AG04450 (cell line): ENCODE results near the gene MBD2. TPM values are rescaled to one million over a fixed set of nuclear protein-coding genes. Genes with fewer than 3 reads are reported as not detected.

Experiments
- CTCF ChIA-PET: fragments of 300-600, 350-600 bp; formaldehyde crosslinking; extraction: SDS; loops from one replicate; lab custom pipeline; 2022; ENCODE audit warnings: antibody characterized with exemption, inconsistent platforms; lab: Charles Lee
- POLR2A ChIA-PET: fragments of 350-600 bp; formaldehyde crosslinking; extraction: SDS; loops from one replicate; lab custom pipeline; 2021; ENCODE audit warnings: antibody characterized with exemption, inconsistent platforms; lab: Yijun Ruan, JAX
- DNase-seq: peaks from one replicate; pipeline ENCODE4 v3.0.0-alpha.2; 2011; ENCODE audit warnings: low read depth, low spot score
- H3K27ac ChIP-seq: one replicate; pipeline ENCODE4 v1.5.1; 2012; ENCODE audit warnings: low read depth, low read length, control low read depth
- H3K27me3 ChIP-seq: one replicate; pipeline ENCODE4 v1.6.0; 2012; ENCODE audit warnings: low read length; ENCODE audit not compliant: control insufficient read depth, insufficient read depth
- H3K4me3 ChIP-seq: 2 replicates; pipeline ENCODE4 v1.5.1; 2011; ENCODE audit warnings: mild to moderate bottlenecking, low read depth, low read length, control low read depth
- H3K9me3 ChIP-seq: 2 replicates; pipeline ENCODE4 v1.5.1; 2012; ENCODE audit warnings: low read length; ENCODE audit not compliant: control insufficient read depth, insufficient read depth
- polyA plus RNA-seq: library from polyadenylated mRNA; depleted of rRNA; stranded (reverse); fragments of >200 nt; gene quantifications from 2 replicates; pipeline ENCODE4 v1.2.3, GENCODE V29; 2011
- TF ChIP-seq, protein P1 (sequence below): IDR thresholded peaks from 2 replicates; pipeline ENCODE4 v1.5.1; 2011; ENCODE audit warnings: low read depth, low read length, control low read depth, inconsistent platforms

The MBD2 gene
- polyA plus RNA-seq, 1 experiment = 30.6 TPM

- Histone ChIP-seq H3K4me3 (no peak overlapping the region), H3K27me3 (peaks cover 2% of the 10 kb centered on the region), H3K27ac (no peak overlapping the region), H3K9me3 (peaks cover under 1% of the 10 kb centered on the region; the same call in 1 of the 2 replicates)
- TF ChIP-seq, protein P1, sequence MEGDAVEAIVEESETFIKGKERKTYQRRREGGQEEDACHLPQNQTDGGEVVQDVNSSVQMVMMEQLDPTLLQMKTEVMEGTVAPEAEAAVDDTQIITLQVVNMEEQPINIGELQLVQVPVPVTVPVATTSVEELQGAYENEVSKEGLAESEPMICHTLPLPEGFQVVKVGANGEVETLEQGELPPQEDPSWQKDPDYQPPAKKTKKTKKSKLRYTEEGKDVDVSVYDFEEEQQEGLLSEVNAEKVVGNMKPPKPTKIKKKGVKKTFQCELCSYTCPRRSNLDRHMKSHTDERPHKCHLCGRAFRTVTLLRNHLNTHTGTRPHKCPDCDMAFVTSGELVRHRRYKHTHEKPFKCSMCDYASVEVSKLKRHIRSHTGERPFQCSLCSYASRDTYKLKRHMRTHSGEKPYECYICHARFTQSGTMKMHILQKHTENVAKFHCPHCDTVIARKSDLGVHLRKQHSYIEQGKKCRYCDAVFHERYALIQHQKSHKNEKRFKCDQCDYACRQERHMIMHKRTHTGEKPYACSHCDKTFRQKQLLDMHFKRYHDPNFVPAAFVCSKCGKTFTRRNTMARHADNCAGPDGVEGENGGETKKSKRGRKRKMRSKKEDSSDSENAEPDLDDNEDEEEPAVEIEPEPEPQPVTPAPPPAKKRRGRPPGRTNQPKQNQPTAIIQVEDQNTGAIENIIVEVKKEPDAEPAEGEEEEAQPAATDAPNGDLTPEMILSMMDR = no peak
- CTCF ChIA-PET = no interaction called here
- POLR2A ChIA-PET = no interaction called here
- no peak for DNase-seq
These were observed 23.2 kb upstream of the MBD2 start for GRCh38 chr18:54247511-54248175.

GRCh38 chr18:54242327-54242726 lies 17.9 kb upstream of the MBD2 start:
- H3K27me3 ChIP-seq = peaks cover 2% of the 10 kb centered on the region
- ChIA-PET POLR2A (interaction anchor here (0.6 kb wide), 1 partner anchor 27 kb away, joined by 5 read pairs; the partner anchor contains the start of gene POLI), CTCF (no interaction called here)
- TF ChIP-seq, protein P1 = no peak
- peaks cover 4% of the 10 kb centered on the region; the same call in 1 of the 2 replicates for H3K9me3 ChIP-seq
- H3K4me3 ChIP-seq = no peak overlapping the region
- H3K27ac ChIP-seq = no peak overlapping the region
- no peak for DNase-seq

DNA sequence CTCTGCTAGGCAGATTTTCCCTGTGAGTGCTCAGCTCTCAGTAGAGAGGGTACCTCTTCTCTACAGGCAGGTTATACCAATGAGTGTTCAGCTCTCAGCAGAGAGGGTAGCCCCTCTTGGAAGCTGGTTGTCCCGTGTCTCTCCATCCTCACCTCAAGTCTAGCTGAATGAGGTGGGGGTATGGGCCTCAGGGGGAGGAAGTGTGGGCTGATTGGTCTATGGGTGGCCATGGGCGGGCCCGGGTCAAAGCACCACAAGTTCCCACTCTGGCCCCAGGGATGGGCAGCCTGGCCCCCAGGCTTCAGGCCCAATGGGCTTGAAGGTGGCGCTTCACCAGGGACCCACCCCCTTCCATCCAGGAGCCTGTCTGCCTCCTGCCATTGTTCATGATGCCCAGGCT lies 17.0 kb upstream of the MBD2 start:
- POLR2A ChIA-PET = no interaction called here
- TF ChIP-seq, protein P1 = no peak
- Histone ChIP-seq H3K9me3 (peaks cover 4% of the 10 kb centered on the region; the same call in 1 of the 2 replicates), H3K27ac (no peak overlapping the region), H3K4me3 (no peak overlapping the region), H3K27me3 (peaks cover 2% of the 10 kb centered on the region)
- no peak for DNase-seq
- CTCF ChIA-PET = interaction anchor here (0.6 to 1.0 kb wide), 2 partner anchors 13 to 1034 kb away, joined by 3 to 4 read pairs; no protein-coding TSS in a partner anchor

DNA sequence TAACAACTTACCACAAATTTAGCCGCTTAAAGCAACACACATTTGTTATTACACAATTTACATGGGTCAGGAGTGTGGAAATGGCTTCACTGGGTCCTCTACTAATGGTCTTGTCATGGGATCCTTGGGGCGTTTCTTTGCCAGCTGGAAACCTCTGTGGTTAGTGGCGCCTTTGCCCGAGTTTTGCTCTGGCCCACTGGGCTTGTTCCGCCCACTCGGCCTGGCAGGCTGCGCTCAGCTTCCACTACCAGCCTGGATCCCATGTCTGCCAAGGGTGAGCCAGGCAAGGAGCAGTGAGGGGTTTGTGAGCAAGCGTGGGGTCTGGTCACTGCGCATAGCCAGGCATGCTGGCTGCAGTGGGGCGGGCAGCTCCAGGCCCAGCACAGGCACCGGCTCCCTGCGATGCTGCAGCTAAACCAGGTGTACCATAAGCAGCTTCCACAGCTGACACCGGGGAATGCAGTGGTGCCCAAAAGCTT lies 16.2 kb upstream of the MBD2 start:
- TF ChIP-seq, protein P1 = no peak
- Histone ChIP-seq H3K27ac (no peak overlapping the region), H3K4me3 (no peak overlapping the region), H3K9me3 (peaks cover 4% of the 10 kb centered on the region; the same call in 1 of the 2 replicates), H3K27me3 (peaks cover 2% of the 10 kb centered on the region)
- DNase-seq = no peak
- CTCF ChIA-PET = interaction anchor here (1.0 kb wide), 1 partner anchor 13 kb away, joined by 3 read pairs; no protein-coding TSS in a partner anchor
- POLR2A ChIA-PET = interaction anchor here (1.2 kb wide), 1 partner anchor 29 kb away, joined by 3 read pairs; the partner anchor contains the start of gene POLI

DNA sequence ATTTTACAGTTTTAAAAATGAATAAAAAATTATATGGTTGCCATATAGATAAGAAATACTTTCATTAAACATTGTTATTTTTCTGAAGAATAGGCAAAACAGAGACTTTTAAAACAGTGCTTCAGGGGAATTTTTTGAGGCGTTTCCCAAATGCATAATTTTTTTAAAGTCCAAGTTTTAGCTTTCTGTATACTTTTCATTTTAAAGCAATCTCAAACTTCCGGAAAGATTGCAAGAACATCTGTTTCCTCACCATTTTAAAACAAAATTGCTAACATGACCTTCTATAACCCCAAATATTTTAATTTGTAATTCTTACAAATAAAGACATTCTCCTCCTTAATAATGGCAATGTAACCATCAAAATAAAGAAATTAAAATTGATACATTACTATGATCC lies 15.1 kb upstream of the MBD2 start:
- peaks cover 4% of the 10 kb centered on the region; the same call in 1 of the 2 replicates for H3K9me3 ChIP-seq
- H3K27me3 ChIP-seq = peaks cover 2% of the 10 kb centered on the region
- ChIA-PET CTCF (no interaction called here), POLR2A (no interaction called here)
- no peak overlapping the region for H3K27ac ChIP-seq
- DNase-seq = no peak
- TF ChIP-seq, protein P1 = no peak
- H3K4me3 ChIP-seq = no peak overlapping the region
